B cell (primary cell): ENCODE measurements around the gene S100A3.
A peak's percentile ranks its signal among the peaks of the same experiment; 100 is the strongest.

ENCODE experiments used
- EZH2 ChIP-seq: IDR thresholded peaks from 2 replicates; pipeline ENCODE4 v1.6.1; 2012; ENCODE audit warnings: borderline replicate concordance, low read depth, mild to moderate bottlenecking, moderate library complexity, low read length; ENCODE audit not compliant: insufficient read depth, poor library complexity, severe bottlenecking
- TF ChIP-seq, protein P1 (sequence below): fragments of 200-600 bp; IDR thresholded peaks from one replicate; pipeline ENCODE4 v1.8.0; 2022; ENCODE audit warnings: antibody characterized with exemption, mild to moderate bottlenecking

DNA sequence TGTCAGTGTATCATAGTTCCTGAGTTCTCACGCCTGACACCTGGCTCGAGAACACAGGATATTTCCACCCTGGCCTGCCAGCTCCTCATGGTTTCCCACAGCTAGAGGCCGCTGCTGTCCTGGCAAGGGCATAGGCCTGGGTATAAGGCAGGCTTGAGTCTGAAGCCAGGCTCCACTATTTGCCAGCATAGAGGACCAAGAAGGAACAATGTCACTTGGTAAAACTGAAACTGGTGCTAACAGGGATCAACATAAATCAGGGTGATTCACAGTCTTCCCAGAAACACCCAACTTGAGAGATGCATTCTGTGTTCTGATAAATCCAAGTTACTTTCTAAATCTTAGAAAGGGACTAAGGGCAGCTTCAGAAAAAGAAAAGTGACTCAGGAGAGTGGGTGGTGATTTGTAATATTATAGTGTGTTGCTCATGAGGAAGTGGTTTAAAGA is 23.5 kb upstream of the S100A3 start:
- TF ChIP-seq EZH2, result no peak
- TF ChIP-seq, protein P1, sequence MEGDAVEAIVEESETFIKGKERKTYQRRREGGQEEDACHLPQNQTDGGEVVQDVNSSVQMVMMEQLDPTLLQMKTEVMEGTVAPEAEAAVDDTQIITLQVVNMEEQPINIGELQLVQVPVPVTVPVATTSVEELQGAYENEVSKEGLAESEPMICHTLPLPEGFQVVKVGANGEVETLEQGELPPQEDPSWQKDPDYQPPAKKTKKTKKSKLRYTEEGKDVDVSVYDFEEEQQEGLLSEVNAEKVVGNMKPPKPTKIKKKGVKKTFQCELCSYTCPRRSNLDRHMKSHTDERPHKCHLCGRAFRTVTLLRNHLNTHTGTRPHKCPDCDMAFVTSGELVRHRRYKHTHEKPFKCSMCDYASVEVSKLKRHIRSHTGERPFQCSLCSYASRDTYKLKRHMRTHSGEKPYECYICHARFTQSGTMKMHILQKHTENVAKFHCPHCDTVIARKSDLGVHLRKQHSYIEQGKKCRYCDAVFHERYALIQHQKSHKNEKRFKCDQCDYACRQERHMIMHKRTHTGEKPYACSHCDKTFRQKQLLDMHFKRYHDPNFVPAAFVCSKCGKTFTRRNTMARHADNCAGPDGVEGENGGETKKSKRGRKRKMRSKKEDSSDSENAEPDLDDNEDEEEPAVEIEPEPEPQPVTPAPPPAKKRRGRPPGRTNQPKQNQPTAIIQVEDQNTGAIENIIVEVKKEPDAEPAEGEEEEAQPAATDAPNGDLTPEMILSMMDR, result peak; percentile 80
